H1 (cell line): Measurements from ENCODE around the gene BRD2.

Experiments used
- ATF3 ChIP-seq: IDR thresholded peaks from 2 replicates; pipeline ENCODE4 v1.6.1; 2011; ENCODE audit warnings: low read depth, mild to moderate bottlenecking, low read length; ENCODE audit not compliant: insufficient read depth
- CHD2 ChIP-seq: IDR thresholded peaks from 2 replicates; pipeline ENCODE4 v1.6.1; 2012; ENCODE audit warnings: low read length, improper control_type of control experiment
- CTCF ChIP-seq, 3 experiments: IDR thresholded peaks; 1 replicate in 2 of 3; 2 replicates in 1 of 3; pipeline versions ENCODE4 v1.5.1 to v1.6.1; 2011; ENCODE audit warnings: low read length in 3 of 3, mild to moderate bottlenecking in 3 of 3, inconsistent platforms in 2 of 3, low read depth in 1 of 3, moderate library complexity in 1 of 3; ENCODE audit not compliant: insufficient read depth in 1 of 3; ENCODE audit errors: control extremely low read depth in 1 of 3
- EP300 ChIP-seq, 2 experiments: IDR thresholded peaks; 1 replicate in 1 of 2; 2 replicates in 1 of 2; pipeline ENCODE4 v1.6.1; 2011 to 2012; ENCODE audit warnings: low read depth in 2 of 2, low read length in 2 of 2, mild to moderate bottlenecking in 2 of 2, borderline replicate concordance in 1 of 2, inconsistent platforms in 1 of 2, moderate library complexity in 1 of 2
- EZH2 ChIP-seq: fragments of 200-600 bp; sonication (generic); IDR thresholded peaks from 2 replicates; pipeline ENCODE4 v1.7.1; 2012; ENCODE audit warnings: low read depth, mild to moderate bottlenecking, moderate library complexity, low read length, inconsistent platforms; ENCODE audit not compliant: severe bottlenecking
- KDM5A ChIP-seq: fragments of 200-600 bp; IDR thresholded peaks from 2 replicates; pipeline ENCODE4 v1.7.1; 2012; ENCODE audit warnings: mild to moderate bottlenecking, low read length, inconsistent platforms, mixed read lengths
- POLR2A ChIP-seq, 2 experiments: IDR thresholded peaks; 1 replicate in 1 of 2; 2 replicates in 1 of 2; pipeline ENCODE4 v1.6.1; 2011; ENCODE audit warnings: low read depth in 2 of 2, low read length in 2 of 2, mild to moderate bottlenecking in 2 of 2; ENCODE audit errors: control extremely low read depth in 1 of 2
- POLR2AphosphoS5 ChIP-seq: IDR thresholded peaks from 2 replicates; pipeline ENCODE4 v1.6.1; 2011; ENCODE audit warnings: low read depth, low read length
- RBBP5 ChIP-seq: IDR thresholded peaks from 2 replicates; pipeline ENCODE4 v1.7.1; 2012; ENCODE audit warnings: low read depth, mild to moderate bottlenecking, inconsistent platforms, low read length, moderate library complexity, borderline replicate concordance
- RNF2 ChIP-seq: fragments of 200-900, 300-1000 bp; sonication (generic); IDR thresholded peaks from 2 replicates; pipeline ENCODE4 v1.7.1; 2016; ENCODE audit warnings: borderline replicate concordance, low read depth, mild to moderate bottlenecking, antibody characterized with exemption, low read length; ENCODE audit not compliant: poor library complexity, severe bottlenecking; ENCODE audit errors: missing control alignments
- SIN3A ChIP-seq, 2 experiments: IDR thresholded peaks in 1 of 2; conservative IDR thresholded peaks in 1 of 2; 2 replicates each; pipeline ENCODE4 v1.6.1; 2011 to 2012; ENCODE audit warnings: low read length in 2 of 2, improper control_type of control experiment in 1 of 2, low read depth in 1 of 2, mild to moderate bottlenecking in 1 of 2
- TEAD4 ChIP-seq: IDR thresholded peaks from 2 replicates; pipeline ENCODE4 v1.6.1; 2012; ENCODE audit warnings: low read depth, low read length, inconsistent platforms, mixed read lengths
- YY1 ChIP-seq: IDR thresholded peaks from 2 replicates; pipeline ENCODE4 v1.6.1; 2011; ENCODE audit warnings: low read depth, mild to moderate bottlenecking, low read length
- ZNF274 ChIP-seq: IDR thresholded peaks from 2 replicates; pipeline ENCODE4 v1.7.0; 2012; ENCODE audit warnings: low read length, borderline replicate concordance; ENCODE audit errors: extremely low read depth

GRCh38 chr6:33024521-33024920, 56.1 kb downstream of the BRD2 start:
- TF ChIP-seq POLR2A (IDR thresholded peaks at IDR 0.05; ENCODE audit: control extremely low read depth in 1 of 2, low read depth in 2 of 2, low read length in 2 of 2) (no peak), TEAD4 (no peak), EP300 (IDR thresholded peaks at IDR 0.05; ENCODE audit: borderline replicate concordance in 1 of 2, low read depth in 2 of 2, low read length in 2 of 2) (no peak), ATF3 (no peak), KDM5A (no peak), CTCF (IDR thresholded peaks at IDR 0.05; ENCODE audit: control extremely low read depth in 1 of 3, insufficient read depth in 1 of 3, low read depth in 1 of 3, low read length in 3 of 3) (no peak), EZH2 (no peak), YY1 (no peak), CHD2 (no peak), ZNF274 (no peak), RNF2 (no peak), POLR2AphosphoS5 (no peak), RBBP5 (no peak), SIN3A (conservative IDR thresholded peaks at IDR 0.05 in 1 of 2, IDR thresholded peaks at IDR 0.05 in 1 of 2; ENCODE audit: low read depth in 1 of 2, low read length in 2 of 2) (no peak)
